NCI-H524 treated with DMSO at 0.1 percent for 48 hours (cell line): Measurements from ENCODE around the gene TSHZ2.
A peak's percentile ranks its signal among the peaks of the same experiment; 100 is the strongest.

Experiments used
- DNase-seq: peaks from one replicate; lab custom pipeline; 2025; lab: John Stamatoyannopoulos, UW

The TSHZ2 gene

DNA sequence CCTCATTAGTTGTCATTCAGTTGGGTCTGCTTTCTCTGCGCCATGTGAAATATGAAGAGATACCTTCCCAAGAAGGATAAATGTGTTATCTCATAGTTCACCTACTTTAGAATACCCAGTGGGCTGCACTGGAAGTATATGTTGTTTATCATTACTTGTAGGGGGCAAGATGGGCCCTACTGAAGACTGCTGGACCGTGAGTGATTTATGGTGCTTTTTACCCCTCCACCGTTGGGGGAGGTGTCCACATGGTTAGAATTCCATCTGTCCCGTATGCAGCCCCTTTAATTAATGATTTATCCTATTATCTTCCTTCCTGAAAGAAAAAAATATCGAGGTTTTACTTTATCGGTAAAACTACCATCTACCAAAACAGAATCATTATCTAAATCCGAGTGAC is 97.0 kb downstream of the TSHZ2 start:
- DNase-seq: peak; percentile 76

DNA sequence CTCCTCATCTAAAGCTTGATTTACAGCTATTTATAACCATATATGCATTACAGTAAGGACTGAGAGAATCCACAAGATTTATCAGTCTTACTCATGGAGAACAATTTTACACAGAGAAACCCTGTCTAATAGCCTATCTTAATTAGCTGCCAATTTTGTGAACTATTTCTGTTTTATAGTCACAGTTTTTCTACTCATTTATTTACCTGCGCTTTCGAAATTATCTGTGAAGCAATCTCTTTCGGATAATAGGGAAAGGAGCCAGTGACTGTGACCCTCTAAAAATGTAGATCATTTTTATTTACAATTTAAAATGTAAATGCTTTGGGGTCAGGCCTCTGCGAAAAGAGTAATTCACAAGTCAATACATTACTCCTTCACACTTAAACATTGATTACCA is 98.1 kb downstream of the TSHZ2 start:
- no peak for DNase-seq

- no peak for DNase-seq
These were observed 98.7 kb downstream of the TSHZ2 start for GRCh38 chr20:53070706-53071392.

DNA sequence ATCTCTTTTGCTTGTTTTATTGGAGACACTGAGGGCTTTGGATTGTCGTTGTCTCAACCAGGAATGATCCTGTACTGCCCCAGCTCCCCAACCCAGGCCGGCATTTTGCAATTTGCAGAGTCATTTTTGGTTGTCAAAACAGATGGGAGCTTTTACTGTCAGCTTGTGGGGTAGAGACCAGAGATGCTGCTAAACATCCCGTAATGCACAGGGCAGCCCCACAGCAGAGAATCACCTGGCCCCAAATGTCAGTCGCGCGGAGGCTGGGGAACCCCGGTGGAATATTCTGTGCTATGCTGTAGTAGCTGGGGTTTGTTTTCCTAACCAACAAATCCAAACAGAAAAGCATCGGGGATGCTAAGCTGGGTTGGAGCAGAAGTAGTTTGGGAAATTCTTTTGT is 99.7 kb downstream of the TSHZ2 start:
- DNase-seq: no peak

DNA sequence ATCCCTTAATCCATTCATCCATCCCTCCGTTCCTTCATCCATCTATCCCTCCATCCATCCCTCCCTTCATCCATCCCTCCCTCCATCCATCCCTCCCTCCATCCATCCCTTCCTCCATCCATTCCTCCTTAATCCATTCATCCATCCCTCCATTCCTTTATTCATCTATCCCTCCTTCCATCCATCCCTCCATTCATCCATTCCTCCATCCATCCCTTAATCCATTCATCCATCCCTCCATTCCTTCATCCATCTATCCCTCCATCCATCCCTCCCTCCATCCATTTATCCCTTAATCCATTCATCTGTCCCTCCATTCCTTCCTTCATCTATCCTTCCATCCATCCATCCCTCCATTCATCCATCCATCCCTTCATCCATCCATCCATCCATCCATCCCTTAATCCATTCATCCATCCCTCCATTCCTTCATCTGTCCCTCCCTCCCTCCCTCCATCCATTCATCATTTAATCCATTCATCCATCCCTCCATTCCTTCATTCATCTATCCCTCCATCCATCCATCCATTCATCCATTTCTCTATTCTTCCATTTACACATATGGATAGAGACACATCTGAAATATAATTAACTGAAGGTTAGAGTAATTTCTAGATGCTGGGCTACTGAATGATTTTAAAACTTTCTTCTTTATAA is 100.9 kb downstream of the TSHZ2 start:
- DNase-seq: no peak

DNA sequence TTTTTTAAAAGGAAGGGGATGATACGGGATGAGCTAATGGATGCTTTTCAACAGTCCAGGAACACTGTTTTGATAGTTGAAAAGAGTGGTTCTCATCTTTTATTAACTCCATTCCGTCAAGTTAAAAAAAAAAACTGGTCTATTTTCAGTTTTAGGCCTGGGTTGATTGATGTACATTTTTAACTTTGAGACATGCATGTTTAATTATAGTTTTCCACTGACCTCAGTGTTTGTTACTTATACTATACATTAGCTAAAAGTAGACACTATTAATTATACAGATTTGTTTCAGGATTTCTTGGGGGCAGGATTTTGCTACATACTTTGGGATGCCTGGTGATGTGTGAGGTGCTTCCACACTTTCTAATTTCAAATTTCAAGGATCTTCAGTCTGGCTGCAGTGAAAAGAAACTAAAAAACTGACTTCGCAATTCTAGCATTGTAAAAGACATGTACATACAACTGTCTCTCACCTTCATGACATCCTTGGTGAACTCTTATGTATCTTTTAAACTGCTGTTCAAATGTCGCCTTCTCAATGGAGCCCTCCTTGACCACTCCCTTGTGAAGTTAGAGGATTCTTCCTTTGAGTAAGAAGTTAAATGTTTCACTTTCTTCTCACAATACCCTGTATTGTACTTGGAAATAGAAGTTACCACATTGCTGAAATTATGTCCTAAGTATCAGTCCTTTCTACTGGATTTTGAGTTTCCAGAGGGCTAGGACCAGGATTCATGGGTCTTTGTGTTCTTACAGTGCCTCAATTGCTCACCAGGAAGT is 101.7 kb downstream of the TSHZ2 start:
- DNase-seq: no peak

DNA sequence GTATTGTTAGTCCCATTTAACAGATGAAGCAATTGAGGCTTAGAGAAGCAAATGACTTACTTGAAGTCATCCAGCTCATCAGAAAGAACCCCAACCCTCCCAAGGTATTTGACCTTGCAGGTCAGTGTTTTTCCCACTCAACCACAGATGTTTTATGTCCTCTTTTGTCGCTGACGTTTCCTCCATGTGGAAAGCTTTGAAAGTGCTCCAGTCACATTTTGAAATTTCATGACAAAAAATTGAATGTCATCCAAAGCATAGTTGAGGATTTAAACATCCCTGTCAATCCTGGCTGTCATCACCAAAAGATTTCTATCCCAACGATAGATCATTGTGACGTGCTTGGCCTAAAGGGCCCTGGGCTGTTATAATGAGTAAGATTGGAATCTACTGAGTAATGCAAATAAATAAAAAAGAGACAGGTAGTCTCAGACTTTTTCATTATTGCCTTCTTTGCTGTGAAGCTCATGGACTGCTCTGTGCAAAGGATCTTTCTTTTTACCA is 102.7 kb downstream of the TSHZ2 start:
- no peak for DNase-seq

- no peak for DNase-seq
These were observed 104.5 kb downstream of the TSHZ2 start for GRCh38 chr20:53076668-53077067.

DNA sequence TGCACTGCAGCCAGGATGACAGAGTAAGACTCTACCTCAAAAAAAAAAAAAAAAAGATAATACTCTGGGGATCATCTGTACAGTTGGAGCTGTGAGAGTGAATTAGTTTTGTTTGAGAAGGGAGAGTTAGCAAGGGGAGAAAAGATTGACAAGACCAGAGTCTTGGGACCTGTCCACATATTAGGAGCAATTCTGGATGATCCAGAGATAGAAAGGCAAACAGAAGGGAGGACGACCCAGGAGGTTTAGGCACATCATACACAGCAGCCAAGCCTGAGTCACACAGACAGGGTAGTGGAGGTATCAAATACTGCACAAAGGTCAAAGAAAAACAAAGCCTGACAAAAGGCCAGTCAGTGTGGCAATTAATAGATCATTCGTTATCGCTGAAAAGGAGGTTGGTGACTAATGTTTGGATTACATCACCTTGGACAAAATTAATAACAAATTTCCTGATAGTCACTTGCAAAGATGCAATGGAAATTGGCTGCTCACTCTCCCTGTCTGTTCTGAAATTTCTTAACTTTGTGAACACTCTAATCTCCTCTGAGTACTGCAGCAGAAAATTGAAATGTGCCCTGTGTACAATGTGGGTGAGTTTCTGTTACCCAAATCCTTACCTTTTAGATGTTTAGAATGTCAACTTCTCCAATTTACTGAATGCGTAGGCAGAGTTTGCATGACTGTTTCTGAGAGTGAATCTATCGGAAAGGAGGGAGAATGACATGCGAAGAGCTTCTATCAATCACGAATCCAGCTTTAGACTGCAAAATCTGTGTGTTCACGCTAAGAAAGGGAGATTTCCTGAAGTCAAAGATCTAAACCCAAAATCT is 105.4 kb downstream of the TSHZ2 start:
- no peak for DNase-seq

- DNase-seq: no peak
These were observed 106.6 kb downstream of the TSHZ2 start for GRCh38 chr20:53078761-53079160.

- DNase-seq: no peak
These were observed 107.1 kb downstream of the TSHZ2 start for GRCh38 chr20:53079261-53079691.

GRCh38 chr20:53079828-53080686 is 107.9 kb downstream of the TSHZ2 start:
- no peak for DNase-seq

GRCh38 chr20:53080687-53080962 is 108.5 kb downstream of the TSHZ2 start:
- DNase-seq: no peak

DNA sequence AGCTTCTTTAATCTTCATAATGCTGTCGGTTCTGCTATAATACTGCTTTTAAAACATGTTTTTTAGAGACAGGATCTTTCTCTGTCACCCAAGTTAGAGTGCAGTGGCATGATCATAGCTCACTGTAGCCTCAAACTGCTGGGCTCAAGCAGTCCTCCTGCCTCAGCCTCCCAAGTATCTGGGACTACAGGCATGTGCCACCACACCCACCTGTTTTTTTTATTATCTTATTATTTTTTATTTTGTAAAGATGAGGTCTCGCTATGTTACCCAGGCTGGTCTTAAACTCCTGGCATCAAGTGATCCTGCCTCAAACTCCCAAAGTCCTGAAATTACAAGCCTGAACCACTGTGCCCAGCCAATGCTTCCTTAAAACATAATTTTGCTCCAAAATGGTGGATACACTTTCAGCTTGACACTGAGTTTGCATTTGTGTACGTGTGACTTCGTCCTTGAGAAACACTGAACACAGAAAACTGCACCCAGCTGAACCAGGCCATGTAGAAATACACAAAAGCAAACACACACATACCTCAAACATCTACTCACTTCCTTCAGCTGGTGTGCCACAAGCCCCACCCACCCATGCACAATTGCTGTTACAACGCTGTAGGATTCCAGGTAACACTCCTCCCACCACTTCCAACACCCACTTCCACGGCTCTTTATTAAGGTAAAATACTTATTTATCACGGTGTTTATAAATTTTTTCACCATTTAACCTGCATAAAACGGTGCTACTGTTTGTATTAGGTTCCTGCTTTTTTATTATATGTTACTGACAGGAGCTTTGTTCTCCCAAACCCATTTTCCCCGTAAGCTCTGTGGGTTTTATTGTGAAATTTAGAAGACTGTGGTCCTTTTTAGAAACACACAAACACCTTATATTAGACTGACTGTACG is 109.1 kb downstream of the TSHZ2 start:
- no peak for DNase-seq

DNA sequence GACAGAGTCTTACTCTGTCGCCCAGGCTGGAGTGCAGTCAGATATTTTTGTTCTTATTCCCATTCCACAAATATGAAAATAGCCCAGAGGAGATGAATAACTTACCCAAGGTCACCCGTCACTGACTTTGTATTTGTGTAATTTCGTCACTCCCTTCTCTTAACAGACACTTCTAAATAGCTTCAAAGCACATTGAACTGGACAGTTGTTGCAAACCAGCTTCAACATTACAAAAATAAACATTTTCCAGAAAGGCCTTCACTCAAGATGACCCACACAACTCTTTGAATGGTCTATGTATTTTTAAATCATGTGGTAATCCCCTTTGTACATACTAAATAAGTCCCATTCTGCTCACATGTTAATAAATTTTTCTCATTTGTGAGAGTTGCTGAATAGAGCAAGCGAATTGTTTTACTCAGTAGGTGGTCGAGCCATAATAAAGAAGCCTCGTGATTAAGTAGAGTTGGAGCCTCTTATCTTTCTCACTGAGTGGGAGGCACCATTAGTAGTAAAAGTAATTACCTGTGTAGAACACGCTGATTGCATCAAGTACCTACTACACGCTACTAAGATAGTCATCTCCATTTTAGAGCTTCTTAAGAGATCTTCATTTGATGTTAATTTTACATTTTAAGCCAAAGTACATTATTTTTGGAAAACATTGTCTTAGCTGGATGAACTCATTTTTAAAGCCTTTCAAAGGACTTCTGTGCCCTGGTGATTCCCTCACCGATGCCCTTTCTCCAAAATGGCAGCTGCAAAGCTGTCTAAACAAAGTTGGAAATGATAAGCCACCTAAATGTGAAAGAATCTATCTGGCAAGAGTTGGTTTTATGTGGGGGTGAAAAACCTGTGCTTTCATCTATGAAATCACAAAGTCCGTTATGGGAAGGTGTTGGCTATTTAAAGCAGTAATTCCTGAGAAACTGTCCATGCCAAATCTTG is 110.0 kb downstream of the TSHZ2 start:
- no peak for DNase-seq

GRCh38 chr20:53083411-53083810 is 111.3 kb downstream of the TSHZ2 start:
- no peak for DNase-seq

DNA sequence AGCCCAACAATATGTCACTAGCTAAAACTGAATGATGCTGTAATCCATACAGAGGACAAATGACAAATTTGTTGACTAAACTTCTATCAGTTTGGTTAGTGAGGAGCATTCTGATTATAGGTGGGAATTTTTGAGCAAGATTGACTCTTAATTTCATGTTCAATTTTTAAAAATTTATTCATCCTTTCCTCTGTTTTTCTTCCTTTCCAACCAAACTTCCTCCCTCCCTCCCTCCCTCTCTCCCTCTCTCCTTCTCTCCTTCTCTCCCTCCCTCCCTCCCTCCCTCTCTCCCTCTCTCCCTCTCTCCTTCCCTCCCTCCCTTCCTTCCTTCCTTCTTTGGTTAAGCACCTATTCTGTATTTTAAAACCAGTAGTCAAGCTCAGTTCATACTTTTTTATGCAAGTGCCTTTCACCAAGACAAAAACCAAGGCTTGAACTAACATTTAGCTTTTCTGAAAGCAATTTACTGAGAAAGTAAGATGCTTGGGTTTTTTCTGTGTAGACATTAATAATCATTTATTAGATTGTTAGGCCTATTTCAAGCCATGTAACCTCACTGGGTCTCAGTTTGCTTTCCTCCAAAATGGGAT is 112.3 kb downstream of the TSHZ2 start:
- DNase-seq: no peak

DNA sequence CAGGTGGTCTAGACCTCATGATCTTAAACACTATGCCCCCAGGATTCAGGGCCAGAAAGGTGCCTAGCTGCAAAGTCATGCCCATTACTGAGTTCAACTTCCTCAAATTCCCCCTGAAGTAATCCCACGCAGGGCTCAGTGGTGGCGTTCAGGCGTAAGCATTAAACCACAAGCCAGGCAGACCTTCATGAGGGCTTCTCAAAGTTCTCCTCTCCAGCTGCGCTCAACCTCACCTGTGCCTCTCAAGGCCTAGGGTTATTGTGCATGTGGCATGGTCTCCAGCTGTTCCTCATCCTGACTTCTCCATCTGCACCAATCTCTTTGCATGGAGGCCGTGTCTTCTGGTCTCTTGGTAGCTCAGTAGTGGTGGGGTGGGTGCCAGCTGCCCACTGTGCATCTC is 113.6 kb downstream of the TSHZ2 start:
- DNase-seq: no peak
